ENCODE data around the gene NAALADL2.

NAALADL2 gene

DNA sequence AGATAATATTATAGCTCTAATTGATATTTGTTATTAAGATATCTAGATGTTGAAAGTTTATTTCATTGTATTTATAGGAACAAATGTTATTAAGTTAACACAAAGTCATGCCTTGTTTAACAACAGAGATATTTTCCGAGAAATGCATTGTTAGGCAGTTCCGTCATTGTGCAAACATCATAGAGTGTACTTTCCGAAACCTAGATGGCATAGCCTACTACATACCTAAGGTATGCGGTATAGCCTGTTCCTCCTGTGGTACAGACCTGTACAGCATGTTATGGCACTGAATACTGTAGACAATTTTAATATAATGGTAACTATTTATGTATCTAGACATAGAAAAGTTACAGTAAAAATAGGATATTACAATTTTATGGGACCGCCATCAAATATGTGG, 114.3 kb downstream of the NAALADL2 start:
- Histone ChIP-seq H3K9ac (ENCODE audit: low read depth, low read length) (no peak overlapping the region), H3K9me3 (ENCODE audit: control insufficient read depth, insufficient read depth, low read length) (no peaks in the 10 kb centered on the region), H3K4me1 (ENCODE audit: insufficient read depth, low read length) (no peaks in the 10 kb centered on the region), H3K36me3 (ENCODE audit: insufficient read depth, low read length) (no peaks in the 10 kb centered on the region)

DNA sequence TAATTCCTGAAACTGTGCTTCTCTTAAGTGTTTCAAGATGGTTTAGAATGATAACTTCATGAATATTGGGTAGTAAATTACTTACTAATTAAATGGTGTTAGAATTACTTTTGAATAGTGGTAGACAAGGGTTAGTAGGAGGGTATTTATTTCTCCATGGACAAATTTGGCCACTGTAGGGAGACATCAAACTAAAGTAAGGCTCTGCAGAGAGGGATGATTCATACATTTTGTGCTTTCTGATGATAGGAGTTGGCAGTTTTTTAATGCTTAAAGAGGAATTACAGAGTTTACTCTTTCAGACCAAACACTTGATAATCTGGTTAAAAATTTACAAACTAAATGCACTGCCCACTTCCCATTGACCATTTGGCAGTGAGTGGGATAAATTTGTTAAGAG, 127.6 kb downstream of the NAALADL2 start:
- no peaks in the 10 kb centered on the region for H3K36me3 ChIP-seq (ENCODE audit: insufficient read depth, low read length)
- H3K9ac ChIP-seq (ENCODE audit: low read depth, low read length), result no peak overlapping the region
- H3K4me1 ChIP-seq (ENCODE audit: insufficient read depth, low read length), result no peaks in the 10 kb centered on the region
- no peaks in the 10 kb centered on the region for H3K9me3 ChIP-seq (ENCODE audit: control insufficient read depth, insufficient read depth, low read length)

DNA sequence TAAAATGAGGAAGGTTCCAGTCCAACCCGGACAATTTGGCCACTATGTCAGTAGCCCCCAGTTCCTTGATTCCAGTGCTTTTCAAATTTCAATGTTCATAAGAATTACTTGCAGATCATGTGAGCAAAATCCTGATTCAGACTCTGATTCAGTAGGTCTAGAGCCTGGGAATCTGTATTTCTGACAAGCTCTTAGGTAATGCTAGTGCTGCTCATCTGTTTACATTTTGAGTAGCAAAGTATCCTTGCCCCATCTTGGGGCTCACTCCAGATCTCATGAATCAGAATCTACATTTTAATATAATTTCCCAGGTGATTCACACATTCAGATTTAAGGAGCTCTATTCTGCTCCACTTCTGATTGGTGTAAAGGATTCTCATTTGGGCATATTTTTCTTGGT, 142.0 kb downstream of the NAALADL2 start:
- Histone ChIP-seq H3K36me3 (ENCODE audit: insufficient read depth, low read length) (no peaks in the 10 kb centered on the region), H3K4me1 (ENCODE audit: insufficient read depth, low read length) (no peaks in the 10 kb centered on the region), H3K9me3 (ENCODE audit: control insufficient read depth, insufficient read depth, low read length) (no peaks in the 10 kb centered on the region), H3K9ac (ENCODE audit: low read depth, low read length) (no peak overlapping the region)

DNA sequence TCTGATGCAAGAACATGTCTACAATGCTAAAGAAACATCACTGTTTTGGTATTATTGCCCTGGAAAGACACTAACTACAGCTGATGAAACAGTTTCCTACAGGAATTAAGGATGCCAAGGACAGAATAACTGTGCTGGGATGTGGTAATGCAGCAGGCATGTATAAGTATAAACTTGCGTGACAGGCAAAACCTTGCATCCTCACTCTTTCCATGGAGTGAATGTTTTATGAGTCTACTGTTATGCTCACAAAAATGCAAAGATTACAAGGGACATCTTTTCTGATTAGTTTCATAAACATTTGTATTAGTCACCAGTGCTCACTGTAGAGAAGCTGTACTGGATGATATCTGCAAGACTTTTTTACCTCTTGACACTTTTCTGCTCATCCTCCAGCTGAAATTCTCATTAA, 143.6 kb downstream of the NAALADL2 start:
- H3K9ac ChIP-seq (ENCODE audit: low read depth, low read length), result no peak overlapping the region
- H3K4me1 ChIP-seq (ENCODE audit: insufficient read depth, low read length), result no peaks in the 10 kb centered on the region
- H3K9me3 ChIP-seq (ENCODE audit: control insufficient read depth, insufficient read depth, low read length), result no peaks in the 10 kb centered on the region
- no peaks in the 10 kb centered on the region for H3K36me3 ChIP-seq (ENCODE audit: insufficient read depth, low read length)

DNA sequence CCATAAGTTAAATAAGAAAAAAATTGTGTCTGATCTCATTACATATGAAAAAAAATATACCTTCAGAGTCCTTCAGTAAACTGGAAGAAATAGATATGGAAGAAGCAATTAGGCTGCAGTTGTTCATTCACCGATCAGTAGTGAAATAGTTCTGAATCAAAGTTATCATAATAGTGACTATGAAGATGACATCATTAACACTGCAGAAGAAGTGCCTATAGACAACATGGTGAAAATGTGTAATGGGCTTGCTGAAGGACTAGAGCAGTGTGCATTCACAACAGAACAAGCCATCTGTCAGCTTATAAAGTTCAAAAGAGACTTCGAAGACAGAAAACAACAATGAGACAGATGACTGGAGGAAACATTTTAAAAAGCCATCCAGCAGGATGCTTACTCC, 144.5 kb downstream of the NAALADL2 start:
- Histone ChIP-seq H3K9me3 (ENCODE audit: control insufficient read depth, insufficient read depth, low read length) (no peaks in the 10 kb centered on the region), H3K9ac (ENCODE audit: low read depth, low read length) (no peak overlapping the region), H3K36me3 (ENCODE audit: insufficient read depth, low read length) (no peaks in the 10 kb centered on the region), H3K4me1 (ENCODE audit: insufficient read depth, low read length) (no peaks in the 10 kb centered on the region)

DNA sequence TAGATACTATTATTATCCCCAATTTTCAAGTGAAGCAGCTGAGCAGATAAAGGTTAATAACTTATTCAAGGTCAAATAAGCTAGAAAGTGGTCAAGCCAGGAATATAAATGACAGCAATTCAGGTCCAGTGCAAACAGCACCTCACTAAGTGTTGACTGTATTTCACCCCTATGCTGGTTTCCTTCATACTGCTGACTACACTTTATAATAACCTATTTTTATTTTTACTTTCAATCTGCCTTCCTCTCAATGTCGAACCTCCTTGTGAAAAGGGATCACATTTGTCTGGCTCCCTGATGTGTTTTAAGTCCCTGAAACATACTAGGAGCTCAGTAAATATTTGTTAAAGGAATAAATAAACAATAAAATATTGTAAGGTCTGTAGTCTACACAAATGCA, 146.1 kb downstream of the NAALADL2 start:
- Histone ChIP-seq H3K9ac (ENCODE audit: low read depth, low read length) (no peak overlapping the region), H3K36me3 (ENCODE audit: insufficient read depth, low read length) (no peaks in the 10 kb centered on the region), H3K4me1 (ENCODE audit: insufficient read depth, low read length) (no peaks in the 10 kb centered on the region), H3K9me3 (ENCODE audit: control insufficient read depth, insufficient read depth, low read length) (no peaks in the 10 kb centered on the region)

DNA sequence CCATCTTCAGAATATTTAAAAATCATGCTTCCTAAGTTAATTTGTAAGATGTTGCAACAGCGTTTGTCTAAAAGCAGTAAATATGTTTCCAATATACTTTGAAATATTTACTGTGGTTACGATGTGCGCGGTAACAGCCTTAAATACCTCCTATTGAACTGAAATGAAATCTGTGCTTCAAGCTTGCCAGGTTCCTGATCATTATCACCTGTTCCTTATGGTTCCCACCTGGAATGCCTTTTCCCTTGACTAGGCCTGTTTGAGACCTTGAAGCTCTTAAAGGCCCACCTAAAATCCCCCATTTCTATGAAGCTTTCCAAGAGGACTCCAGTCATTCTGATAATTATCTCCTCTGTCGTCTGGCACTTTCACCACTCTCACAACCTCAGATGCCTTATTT, 146.7 kb downstream of the NAALADL2 start:
- H3K9me3 ChIP-seq (ENCODE audit: control insufficient read depth, insufficient read depth, low read length), result no peaks in the 10 kb centered on the region
- no peaks in the 10 kb centered on the region for H3K36me3 ChIP-seq (ENCODE audit: insufficient read depth, low read length)
- no peaks in the 10 kb centered on the region for H3K4me1 ChIP-seq (ENCODE audit: insufficient read depth, low read length)
- H3K9ac ChIP-seq (ENCODE audit: low read depth, low read length), result no peak overlapping the region

DNA sequence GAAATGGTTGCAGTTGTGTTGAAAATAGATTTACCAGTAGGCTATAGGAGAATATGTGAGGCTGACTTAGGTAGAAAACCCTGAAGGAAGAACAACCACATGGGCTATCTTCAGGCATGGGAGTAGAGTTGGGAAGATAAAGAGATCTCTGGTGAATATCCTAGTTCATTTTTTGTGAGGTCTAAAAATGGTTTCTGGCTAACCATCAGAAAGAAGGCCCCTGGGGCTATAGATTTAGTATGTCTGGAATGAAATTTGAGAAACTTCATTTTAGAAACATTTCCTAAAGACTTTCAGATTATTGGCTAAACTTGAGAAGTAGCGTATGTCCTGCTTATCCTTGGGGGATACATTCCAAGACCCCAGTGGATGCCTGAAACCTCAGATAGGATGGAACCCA, 148.2 kb downstream of the NAALADL2 start:
- no peaks in the 10 kb centered on the region for H3K36me3 ChIP-seq (ENCODE audit: insufficient read depth, low read length)
- H3K9ac ChIP-seq (ENCODE audit: low read depth, low read length), result no peak overlapping the region
- H3K4me1 ChIP-seq (ENCODE audit: insufficient read depth, low read length), result no peaks in the 10 kb centered on the region
- H3K9me3 ChIP-seq (ENCODE audit: control insufficient read depth, insufficient read depth, low read length), result no peaks in the 10 kb centered on the region

DNA sequence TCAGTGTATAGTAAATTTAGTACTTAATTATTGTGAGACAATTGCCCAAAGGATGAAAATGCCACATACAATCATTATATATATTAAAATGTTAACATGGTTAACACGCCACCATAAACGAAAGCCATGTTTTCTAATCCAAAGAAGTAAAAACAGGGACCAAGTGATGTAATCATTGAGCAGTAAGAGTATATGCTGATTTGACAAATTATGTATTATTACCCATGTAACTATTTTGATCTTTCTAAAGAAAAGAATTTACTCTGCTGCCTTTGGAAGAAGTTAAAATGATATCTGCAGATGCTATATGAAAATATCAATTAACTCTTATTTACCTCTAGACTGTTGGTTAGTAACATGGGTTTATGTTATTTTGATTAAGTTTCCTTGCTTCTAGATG, 150.2 kb downstream of the NAALADL2 start:
- H3K36me3 ChIP-seq (ENCODE audit: insufficient read depth, low read length), result no peaks in the 10 kb centered on the region
- H3K9ac ChIP-seq (ENCODE audit: low read depth, low read length), result no peak overlapping the region
- H3K9me3 ChIP-seq (ENCODE audit: control insufficient read depth, insufficient read depth, low read length), result no peaks in the 10 kb centered on the region
- no peaks in the 10 kb centered on the region for H3K4me1 ChIP-seq (ENCODE audit: insufficient read depth, low read length)

DNA sequence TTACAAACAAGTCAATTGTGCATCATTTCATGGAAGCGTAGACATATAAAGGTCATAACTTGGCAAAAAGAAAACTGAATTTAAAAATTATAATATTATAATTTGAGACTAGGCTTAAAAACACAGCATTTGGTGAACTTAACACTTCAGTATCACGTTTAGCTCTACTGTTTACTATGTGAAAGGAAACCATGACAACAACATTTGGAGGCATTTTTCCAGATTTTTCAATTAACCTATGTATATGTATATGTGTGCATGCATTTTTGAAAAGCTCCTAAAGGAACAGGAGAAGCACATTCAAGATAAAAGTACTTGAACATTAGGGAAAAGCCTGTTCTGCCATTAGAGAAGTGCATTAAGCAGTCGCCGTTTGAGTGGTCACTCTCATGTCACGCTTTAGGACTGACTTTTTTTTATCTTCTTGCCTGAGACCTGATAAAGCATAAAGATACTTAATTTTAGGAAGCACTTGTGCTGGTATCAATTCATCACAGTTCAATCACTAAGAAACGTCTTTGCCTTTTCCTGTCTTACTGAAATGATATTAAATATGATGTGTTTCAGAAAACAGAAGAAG, 156.0 kb downstream of the NAALADL2 start:
- Histone ChIP-seq H3K4me1 (ENCODE audit: insufficient read depth, low read length) (no peaks in the 10 kb centered on the region), H3K9ac (ENCODE audit: low read depth, low read length) (no peak overlapping the region), H3K9me3 (ENCODE audit: control insufficient read depth, insufficient read depth, low read length) (no peaks in the 10 kb centered on the region), H3K36me3 (ENCODE audit: insufficient read depth, low read length) (no peaks in the 10 kb centered on the region)

DNA sequence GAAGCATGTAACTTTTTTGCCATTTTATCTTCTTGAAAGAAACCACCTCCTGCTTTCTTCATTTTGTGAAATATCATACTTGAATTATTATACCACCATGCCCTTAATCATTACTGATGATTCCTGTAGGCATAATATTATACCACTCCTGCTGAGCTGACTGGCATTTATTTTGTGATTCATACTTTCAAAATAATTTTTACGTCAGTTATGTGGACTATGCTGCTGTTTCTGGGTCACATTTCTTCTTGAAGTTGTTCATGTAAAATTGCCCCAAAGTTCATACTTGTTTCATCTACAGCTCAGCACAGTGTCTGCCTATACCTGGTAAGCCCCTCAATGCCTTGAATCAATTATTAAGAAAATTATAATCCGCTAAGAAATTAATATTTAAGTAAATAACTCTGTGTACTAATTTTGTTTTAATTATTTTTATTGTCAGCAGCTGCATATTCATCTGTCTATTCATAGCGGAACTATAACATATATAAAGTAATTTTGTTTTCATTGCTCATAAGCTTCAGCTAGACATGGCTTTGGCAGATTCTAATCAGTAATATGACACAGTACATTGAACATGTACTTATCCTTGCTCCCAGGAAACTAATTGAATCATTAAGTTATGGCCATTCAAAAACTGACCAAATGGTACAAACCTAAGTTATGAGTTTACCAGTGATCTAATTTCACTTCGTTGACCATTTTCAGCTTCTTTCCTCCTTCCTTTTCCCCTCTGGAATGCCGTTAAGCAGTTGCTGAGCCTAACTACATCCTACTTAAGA, 160.0 kb downstream of the NAALADL2 start:
- Histone ChIP-seq H3K4me1 (ENCODE audit: insufficient read depth, low read length) (no peaks in the 10 kb centered on the region), H3K9me3 (ENCODE audit: control insufficient read depth, insufficient read depth, low read length) (no peaks in the 10 kb centered on the region), H3K36me3 (ENCODE audit: insufficient read depth, low read length) (no peaks in the 10 kb centered on the region), H3K9ac (ENCODE audit: low read depth, low read length) (no peak overlapping the region)

DNA sequence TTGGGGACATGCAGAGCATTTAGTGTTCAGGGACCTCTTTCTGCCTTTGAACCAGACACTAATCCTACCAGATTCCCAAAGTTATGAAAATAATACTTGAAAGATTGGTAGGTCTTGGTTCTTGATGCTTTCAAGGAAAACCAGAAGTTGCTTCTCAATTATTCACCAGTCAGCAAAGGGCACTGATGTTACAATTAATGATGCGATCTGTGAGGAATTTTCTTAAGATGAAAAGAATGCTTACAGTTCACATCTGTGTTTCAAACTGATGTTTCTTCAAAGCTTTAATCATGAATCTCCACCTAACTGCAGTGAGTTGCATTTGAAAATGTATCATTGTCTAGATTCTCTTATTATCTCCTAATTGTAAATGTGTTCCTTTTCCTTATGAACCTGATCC, 161.0 kb downstream of the NAALADL2 start:
- H3K4me1 ChIP-seq (ENCODE audit: insufficient read depth, low read length), result no peaks in the 10 kb centered on the region
- no peaks in the 10 kb centered on the region for H3K9me3 ChIP-seq (ENCODE audit: control insufficient read depth, insufficient read depth, low read length)
- no peaks in the 10 kb centered on the region for H3K36me3 ChIP-seq (ENCODE audit: insufficient read depth, low read length)
- H3K9ac ChIP-seq (ENCODE audit: low read depth, low read length), result no peak overlapping the region

DNA sequence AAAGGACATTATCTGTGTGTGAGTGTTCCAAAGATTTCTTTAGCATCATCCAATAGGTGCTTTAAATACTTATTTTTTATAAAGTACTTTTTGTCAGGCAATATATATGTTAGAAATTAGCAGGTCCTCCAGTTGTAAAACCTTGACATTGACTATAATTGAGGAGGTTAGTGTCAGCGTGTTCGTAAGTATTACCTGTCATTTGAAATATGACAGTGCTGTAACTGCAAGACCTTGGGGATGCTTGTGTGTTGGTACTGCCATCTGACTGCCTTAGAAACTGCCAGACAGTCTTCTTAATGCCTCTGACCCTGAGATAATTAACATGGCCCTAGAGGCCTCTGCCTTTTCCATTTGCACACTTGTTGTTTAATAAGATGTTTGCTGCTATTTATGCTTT, 170.7 kb downstream of the NAALADL2 start:
- H3K9ac ChIP-seq (ENCODE audit: low read depth, low read length), result no peak overlapping the region
- no peaks in the 10 kb centered on the region for H3K9me3 ChIP-seq (ENCODE audit: control insufficient read depth, insufficient read depth, low read length)
- H3K4me1 ChIP-seq (ENCODE audit: insufficient read depth, low read length), result no peaks in the 10 kb centered on the region
- H3K36me3 ChIP-seq (ENCODE audit: insufficient read depth, low read length), result no peaks in the 10 kb centered on the region

DNA sequence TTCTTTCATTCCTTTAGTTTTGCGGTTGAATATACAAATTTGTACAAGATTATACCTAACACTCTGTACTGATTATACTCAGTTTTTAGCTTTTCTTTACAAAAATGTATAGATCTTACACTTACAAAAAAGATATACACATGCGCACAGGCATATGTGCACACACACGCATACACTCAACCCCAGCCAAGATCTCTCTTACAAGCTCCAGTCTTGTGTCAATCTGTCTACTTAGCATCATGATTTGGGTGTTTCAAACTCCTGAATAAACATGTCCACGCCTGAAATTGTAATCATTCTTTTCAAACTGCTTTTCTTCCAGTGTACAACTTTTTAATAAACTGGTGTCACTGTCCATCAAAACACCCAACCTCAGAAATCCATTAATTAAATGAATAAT, 180.7 kb downstream of the NAALADL2 start:
- Histone ChIP-seq H3K9me3 (ENCODE audit: control insufficient read depth, insufficient read depth, low read length) (no peaks in the 10 kb centered on the region), H3K36me3 (ENCODE audit: insufficient read depth, low read length) (no peaks in the 10 kb centered on the region), H3K4me1 (ENCODE audit: insufficient read depth, low read length) (no peaks in the 10 kb centered on the region), H3K9ac (ENCODE audit: low read depth, low read length) (no peak overlapping the region)

DNA sequence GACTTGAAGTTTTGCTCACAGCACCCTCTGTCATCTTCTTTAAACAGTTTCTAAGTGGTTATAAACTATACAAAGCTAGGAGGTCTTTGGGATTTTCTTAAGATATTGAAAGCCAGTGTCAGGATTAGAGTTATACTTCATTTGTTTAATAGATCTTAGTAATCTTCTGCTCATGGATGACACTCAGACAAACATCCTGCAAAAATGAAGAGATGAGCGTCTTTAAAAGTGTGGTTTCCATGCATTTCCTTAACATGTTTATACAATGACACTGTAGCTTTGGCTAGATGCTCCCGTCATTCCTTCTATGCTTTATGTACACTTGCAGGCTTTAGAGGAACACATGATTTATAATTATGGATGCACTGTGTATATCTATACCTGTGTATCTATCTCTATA, 182.2 kb downstream of the NAALADL2 start:
- no peaks in the 10 kb centered on the region for H3K4me1 ChIP-seq (ENCODE audit: insufficient read depth, low read length)
- no peak overlapping the region for H3K9ac ChIP-seq (ENCODE audit: low read depth, low read length)
- H3K9me3 ChIP-seq (ENCODE audit: control insufficient read depth, insufficient read depth, low read length), result no peaks in the 10 kb centered on the region
- H3K36me3 ChIP-seq (ENCODE audit: insufficient read depth, low read length), result no peaks in the 10 kb centered on the region
